Hematopoietic multipotent progenitor cell treated with erythropoietin and hydrocortisone succinate and interleukin-3 and kit ligand, for 15 days (in vitro differentiated cells): ENCODE results near the gene AGAP9.
"Not testable (repeated sequence)": the region's sequence is repeated elsewhere in the genome, so short reads cannot be mapped to it uniquely, and the experiment has no call there.

Experiments used
- DNase-seq: peaks from one replicate; pipeline ENCODE4 v3.0.0-alpha.2; 2015; ENCODE audit warnings: low spot score

Gene AGAP9

GRCh38 chr10:47485943-47486342 lies 37.5 kb downstream of the AGAP9 start:
- not testable (repeated sequence) for DNase-seq

- DNase-seq = not testable (repeated sequence)
Measured at GRCh38 chr10:47484786-47485185, 38.7 kb downstream of the AGAP9 start.

- not testable (repeated sequence) for DNase-seq
Measured at GRCh38 chr10:47483923-47484322, 39.5 kb downstream of the AGAP9 start, which contains the start of gene ANXA8. Gene ANXA8, minus strand, starts transcription at chr10:47484115. Its CDS starts 182 bp downstream, at chr10:47483933.

DNA sequence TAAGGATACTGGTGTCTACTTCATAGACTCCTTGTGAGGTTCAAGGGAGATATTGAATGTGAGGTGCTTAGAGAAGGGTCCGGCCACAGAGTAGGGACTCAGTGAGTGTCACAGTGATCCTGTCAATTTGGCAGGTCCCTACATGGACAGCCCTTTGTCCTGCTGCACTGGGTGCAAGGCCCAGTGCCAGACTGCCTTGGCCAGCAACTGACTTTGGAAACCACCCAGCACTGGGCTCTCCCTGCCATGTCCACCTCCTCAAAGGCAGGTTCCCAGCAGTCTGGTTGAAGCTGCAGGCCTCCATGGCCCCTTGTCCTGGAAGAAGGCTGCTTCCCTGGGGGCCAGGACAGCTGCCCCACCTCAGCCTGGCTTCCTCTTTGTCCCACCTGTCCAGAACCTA lies 41.1 kb downstream of the AGAP9 start:
- DNase-seq = not testable (repeated sequence)

DNA sequence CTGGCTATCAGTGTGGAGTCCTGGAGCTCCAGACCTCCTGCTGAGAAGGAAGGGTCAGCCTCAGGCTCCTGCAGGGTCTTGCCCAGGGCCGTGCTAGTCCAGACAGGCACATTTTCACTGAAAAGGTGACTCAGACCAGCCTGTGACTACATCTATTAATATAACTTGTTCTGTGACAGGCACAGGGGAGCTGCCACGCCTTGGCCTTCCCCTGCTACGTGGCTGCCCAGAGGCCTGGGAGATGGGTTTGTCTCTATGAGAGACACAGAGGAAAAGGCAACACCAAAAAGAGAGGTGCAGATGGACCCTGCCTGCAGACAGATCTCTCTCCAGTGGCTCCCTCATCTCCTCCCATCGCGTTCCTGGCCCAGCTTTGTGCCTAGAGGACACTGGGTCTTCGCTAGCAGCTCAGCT lies 41.7 kb downstream of the AGAP9 start:
- not testable (repeated sequence) for DNase-seq

DNA sequence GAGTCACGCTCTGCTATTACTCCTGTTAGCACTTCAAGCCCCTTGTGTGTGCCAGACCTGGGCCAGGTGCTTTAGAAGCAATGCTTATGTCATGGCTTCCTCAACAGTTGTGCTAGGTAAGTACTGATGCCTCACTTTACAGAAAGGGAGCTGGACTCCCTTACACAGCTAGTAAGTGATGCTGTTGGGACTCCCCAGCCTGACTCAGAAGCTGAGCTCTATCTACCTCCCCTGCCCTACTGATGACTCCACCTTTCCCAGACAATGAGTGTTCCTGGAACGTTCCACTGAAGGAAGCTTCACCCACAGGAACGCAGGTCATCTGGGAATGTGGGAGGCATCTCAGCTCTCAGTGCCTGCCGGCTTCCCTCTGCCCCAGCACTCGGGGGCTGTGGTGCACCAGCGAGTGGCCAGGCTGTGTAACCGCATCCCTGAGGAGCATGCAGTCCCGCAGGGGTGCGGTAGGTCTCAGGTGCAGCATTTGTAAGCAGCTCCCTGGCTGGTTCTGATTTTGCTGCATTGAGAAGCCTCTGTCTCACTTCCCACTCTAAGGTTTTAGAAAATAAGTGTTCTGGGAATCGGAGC lies 42.2 kb downstream of the AGAP9 start:
- not testable (repeated sequence) for DNase-seq

GRCh38 chr10:47480133-47480532 lies 43.3 kb downstream of the AGAP9 start:
- DNase-seq = not testable (repeated sequence)

DNA sequence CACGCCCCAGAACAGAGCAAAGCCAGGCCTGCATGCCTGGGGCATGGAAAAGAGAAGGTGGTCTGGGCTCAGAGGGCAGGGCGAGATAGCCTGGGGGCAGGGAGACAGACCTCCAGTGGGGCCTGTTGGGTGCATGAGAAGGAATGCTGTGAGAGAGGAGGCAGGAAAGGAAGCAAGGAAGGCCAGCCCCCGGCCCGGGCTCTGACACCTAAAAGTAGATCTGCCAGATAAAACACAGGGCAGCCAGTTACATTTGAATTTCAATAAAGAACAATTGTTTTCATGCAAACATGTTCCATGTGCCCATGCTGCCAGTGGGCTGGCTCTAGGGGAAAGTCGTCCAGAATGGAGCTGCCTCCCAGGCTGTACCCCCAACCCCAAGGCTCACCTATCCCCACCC lies 45.3 kb downstream of the AGAP9 start:
- DNase-seq = not testable (repeated sequence)

GRCh38 chr10:47477078-47477477 lies 46.4 kb downstream of the AGAP9 start:
- not testable (repeated sequence) for DNase-seq

GRCh38 chr10:47475101-47475500 lies 48.3 kb downstream of the AGAP9 start:
- not testable (repeated sequence) for DNase-seq

GRCh38 chr10:47473516-47473915 lies 49.9 kb downstream of the AGAP9 start:
- not testable (repeated sequence) for DNase-seq

DNA sequence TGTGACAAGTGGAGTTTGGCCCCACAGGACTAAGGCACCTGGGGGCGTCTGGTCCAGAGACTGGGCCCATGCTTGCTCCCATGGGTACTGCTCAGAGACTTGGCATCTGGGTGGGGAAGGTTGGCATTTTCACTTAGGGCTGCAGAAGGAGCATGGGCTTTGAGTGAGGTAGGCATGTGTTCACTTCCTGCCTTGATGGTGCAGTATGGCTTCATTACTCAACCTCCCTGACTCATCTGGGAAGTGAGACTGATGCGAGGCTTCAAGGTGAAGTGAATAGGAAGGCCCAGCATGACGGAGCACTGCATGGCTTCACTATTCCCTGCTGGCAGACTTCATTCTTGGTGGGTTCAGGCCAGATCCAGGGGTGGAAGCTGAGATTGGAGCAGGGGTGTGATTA lies 50.8 kb downstream of the AGAP9 start:
- DNase-seq = not testable (repeated sequence)

- not testable (repeated sequence) for DNase-seq
Measured at GRCh38 chr10:47472072-47472471, 51.4 kb downstream of the AGAP9 start.

DNA sequence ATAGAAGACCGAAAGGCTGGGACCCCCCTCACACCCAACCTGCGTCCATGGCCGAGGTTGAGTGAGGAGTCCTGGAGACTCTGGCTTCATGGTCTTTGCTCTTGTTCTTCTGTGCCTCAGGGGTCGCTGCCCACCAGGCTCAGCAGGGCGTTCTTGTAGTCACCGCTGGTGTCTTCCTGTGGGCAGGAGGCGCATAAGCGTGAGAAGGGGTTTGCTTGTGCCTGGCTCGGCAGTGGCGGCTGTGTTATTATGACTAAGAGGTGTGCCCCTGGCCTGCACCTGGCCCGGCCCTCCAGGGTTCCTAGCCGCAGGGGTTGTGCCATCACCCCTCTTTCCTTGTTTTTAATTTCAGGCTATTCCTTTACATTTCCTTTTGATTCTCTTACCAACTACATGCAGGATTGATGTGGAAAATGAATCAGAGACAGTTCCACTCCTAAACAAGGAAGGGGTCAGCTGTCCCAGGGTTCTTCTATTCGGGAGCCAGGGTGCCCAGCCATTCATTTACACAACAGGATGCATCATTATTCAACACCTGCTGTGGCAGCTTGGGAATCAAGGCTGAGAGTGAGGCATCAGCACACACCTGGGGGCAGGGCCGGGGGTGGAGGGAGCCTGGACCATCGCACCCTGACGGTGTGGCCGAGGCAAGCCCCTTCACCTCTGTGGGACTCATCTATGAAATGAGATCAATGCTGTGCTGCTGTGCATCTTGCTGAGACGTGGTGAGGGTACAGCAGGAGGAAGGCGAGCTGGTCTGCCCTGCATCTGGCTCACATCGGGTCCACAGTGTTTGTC lies 54.5 kb downstream of the AGAP9 start:
- not testable (repeated sequence) for DNase-seq

- DNase-seq = not testable (repeated sequence)
Measured at GRCh38 chr10:47467957-47468356, 55.5 kb downstream of the AGAP9 start.

- not testable (repeated sequence) for DNase-seq
Measured at GRCh38 chr10:47467458-47467857, 56.0 kb downstream of the AGAP9 start.

- DNase-seq = not testable (repeated sequence)
Measured at GRCh38 chr10:47465216-47465917, 58.1 kb downstream of the AGAP9 start.

GRCh38 chr10:47462577-47463358 lies 60.7 kb downstream of the AGAP9 start:
- not testable (repeated sequence) for DNase-seq

DNA sequence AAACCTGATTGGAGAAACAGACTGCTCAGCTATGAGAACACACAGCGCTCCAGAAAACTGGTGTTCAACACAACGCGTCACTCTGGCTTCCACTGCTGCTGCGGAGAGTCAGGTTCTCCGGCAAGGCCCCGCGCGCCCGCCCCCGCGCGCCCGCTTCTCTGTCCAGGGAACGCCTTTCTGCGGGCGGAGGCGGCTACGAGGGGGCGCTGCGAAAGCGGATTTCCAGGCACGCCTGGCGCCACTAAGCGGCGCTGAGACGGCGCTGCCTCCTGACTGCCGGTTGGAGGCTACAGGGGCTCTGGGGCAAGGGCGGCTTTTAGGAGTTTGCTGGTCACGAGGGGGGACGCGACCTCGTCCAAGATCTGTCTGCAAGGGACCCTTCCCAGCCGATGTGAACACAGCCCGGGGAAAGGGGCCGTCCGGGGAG lies 62.2 kb downstream of the AGAP9 start:
- peak; percentile 16 for DNase-seq

DNA sequence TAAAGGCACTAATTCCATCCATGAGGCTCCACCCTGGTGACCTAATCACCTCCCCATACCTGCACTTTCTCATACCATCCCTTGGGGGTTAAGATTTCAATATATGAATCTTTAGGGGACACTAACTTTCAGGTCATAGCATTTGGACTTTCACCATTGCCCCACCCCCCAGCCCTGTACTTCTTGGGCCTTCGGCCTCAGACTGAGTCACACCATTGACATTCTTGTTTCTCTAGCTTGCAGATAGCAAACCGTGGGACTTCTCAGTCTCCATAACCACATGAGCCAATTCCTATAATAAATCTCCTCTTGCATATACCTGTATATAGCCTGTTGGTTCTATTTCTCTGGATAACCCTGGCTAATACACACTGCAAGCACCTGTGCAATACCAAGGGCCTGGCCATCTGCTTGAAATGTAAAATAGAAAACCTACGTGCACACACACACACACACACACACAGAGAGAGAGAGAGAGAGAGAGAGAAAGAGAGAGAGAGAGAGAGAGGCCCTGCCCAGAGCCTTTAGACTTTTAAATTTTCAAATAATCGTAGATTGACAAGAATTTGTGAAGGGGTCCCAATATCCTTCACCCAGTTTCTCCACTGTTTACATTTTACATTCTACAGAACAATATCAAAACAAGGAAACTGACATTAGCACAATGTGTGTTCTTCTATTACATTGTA lies 64.8 kb downstream of the AGAP9 start:
- DNase-seq = no peak

DNA sequence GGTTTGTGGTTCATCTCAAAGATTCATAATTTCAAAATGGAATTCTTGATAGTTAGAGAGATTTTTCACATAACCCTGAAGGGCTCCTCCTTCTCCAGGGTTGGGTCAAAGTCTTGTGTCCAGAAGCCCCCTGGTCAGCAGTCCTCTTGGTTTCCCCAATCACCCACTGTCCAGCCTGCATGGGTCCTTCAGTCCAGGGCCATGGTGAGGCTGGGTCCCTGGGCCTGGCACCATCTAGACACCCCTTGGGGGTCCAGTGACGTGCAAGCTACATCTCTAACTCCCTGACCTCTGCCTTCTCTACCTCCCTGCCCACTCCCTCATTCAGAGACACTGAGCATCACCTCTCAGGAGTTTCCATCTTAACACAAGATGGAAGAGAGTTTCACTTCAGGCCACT lies 65.6 kb downstream of the AGAP9 start:
- no peak for DNase-seq
